ENCODE results near the gene SUGCT.

- TF ChIP-seq REST (IDR thresholded peaks at IDR 0.05; ENCODE audit: low read depth) (no peak), CREB1 (IDR thresholded peaks at IDR 0.05; ENCODE audit: low read depth) (no peak)
These were observed 432.1 kb downstream of the SUGCT start for GRCh38 chr7:40566879-40567278.

Data from Ishikawa (cell line).